Measurements from ENCODE around the gene CFAP221. TPM values are rescaled to one million over a fixed set of nuclear protein-coding genes. Genes with fewer than 3 reads are reported as not detected.
A peak's percentile ranks its signal among the peaks of the same experiment; 100 is the strongest.

Gene CFAP221
- total RNA-seq, 1 experiment from 2014 or later: not detected

GRCh38 chr2:119544939-119545475 is 758 bp downstream of the CFAP221 start:
- Histone ChIP-seq H3K4me1 (replicated peaks; ENCODE audit: insufficient read depth) (no peaks in the 10 kb centered on the region), H3K27me3 (ENCODE audit: insufficient read depth, low read depth) (peaks cover 68% of the 10 kb centered on the region), H2AFZ (no peak overlapping the region), H3K4me2 (0 out of 2 replicates have a peak overlapping the region, but pooled peaks have one; percentile 70), H3K36me3 (ENCODE audit: low read depth) (no peaks in the 10 kb centered on the region), H3K4me3 (no peak overlapping the region), H4K20me1 (ENCODE audit: insufficient read depth) (no peaks in the 10 kb centered on the region), H3F3A (ENCODE audit: insufficient read depth, low read depth) (no peaks in the 10 kb centered on the region), H3K9me3 (ENCODE audit: insufficient read depth, low read depth) (no peaks in the 10 kb centered on the region), H3K79me2 (ENCODE audit: low read depth) (no peaks in the 10 kb centered on the region), H3K27ac (no peak overlapping the region), H3K9me2 (ENCODE audit: insufficient read depth) (no peaks in the 10 kb centered on the region)
- no TSS peak for BruUV-seq (replicated peaks)
- ChIA-PET CTCF (no interaction called here), POLR2A (ENCODE audit: unreplicated experiment) (no interaction called here)
- no peak for DNase-seq
- no peak for TF ChIP-seq EZH2 (IDR thresholded peaks at IDR 0.05; ENCODE audit: low read depth)
- TF ChIP-seq, protein P1, sequence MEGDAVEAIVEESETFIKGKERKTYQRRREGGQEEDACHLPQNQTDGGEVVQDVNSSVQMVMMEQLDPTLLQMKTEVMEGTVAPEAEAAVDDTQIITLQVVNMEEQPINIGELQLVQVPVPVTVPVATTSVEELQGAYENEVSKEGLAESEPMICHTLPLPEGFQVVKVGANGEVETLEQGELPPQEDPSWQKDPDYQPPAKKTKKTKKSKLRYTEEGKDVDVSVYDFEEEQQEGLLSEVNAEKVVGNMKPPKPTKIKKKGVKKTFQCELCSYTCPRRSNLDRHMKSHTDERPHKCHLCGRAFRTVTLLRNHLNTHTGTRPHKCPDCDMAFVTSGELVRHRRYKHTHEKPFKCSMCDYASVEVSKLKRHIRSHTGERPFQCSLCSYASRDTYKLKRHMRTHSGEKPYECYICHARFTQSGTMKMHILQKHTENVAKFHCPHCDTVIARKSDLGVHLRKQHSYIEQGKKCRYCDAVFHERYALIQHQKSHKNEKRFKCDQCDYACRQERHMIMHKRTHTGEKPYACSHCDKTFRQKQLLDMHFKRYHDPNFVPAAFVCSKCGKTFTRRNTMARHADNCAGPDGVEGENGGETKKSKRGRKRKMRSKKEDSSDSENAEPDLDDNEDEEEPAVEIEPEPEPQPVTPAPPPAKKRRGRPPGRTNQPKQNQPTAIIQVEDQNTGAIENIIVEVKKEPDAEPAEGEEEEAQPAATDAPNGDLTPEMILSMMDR (conservative IDR thresholded peaks at IDR 0.05): no peak
- intact Hi-C loops (cut with micrococcal nuclease; ENCODE audit: unreplicated experiment): no loop called here

- intact Hi-C loops (cut with micrococcal nuclease; ENCODE audit: unreplicated experiment): no loop called here
- Histone ChIP-seq H3K9me2 (ENCODE audit: insufficient read depth) (no peaks in the 10 kb centered on the region), H4K20me1 (ENCODE audit: insufficient read depth) (no peaks in the 10 kb centered on the region), H3F3A (ENCODE audit: insufficient read depth, low read depth) (no peaks in the 10 kb centered on the region), H3K27ac (no peak overlapping the region), H3K79me2 (ENCODE audit: low read depth) (no peaks in the 10 kb centered on the region), H3K4me3 (no peak overlapping the region), H2AFZ (no peak overlapping the region), H3K4me1 (replicated peaks; ENCODE audit: insufficient read depth) (no peaks in the 10 kb centered on the region), H3K4me2 (no peak overlapping the region), H3K27me3 (ENCODE audit: insufficient read depth, low read depth) (peaks cover 68% of the 10 kb centered on the region), H3K9me3 (ENCODE audit: insufficient read depth, low read depth) (no peaks in the 10 kb centered on the region), H3K36me3 (ENCODE audit: low read depth) (no peaks in the 10 kb centered on the region)
- no TSS peak for BruUV-seq (replicated peaks)
- TF ChIP-seq, protein P1 (conservative IDR thresholded peaks at IDR 0.05): no peak
- no peak for TF ChIP-seq EZH2 (IDR thresholded peaks at IDR 0.05; ENCODE audit: low read depth)
- no peak for DNase-seq
- POLR2A ChIA-PET (ENCODE audit: unreplicated experiment): no interaction called here
- CTCF ChIA-PET: no interaction called here
Observed at GRCh38 chr2:119545754-119546446, 1.7 kb downstream of the CFAP221 start.

GRCh38 chr2:119546447-119546767 is 2.2 kb downstream of the CFAP221 start:
- ChIA-PET CTCF (no interaction called here), POLR2A (ENCODE audit: unreplicated experiment) (no interaction called here)
- BruUV-seq (replicated peaks): no TSS peak
- no peak overlapping the region for H3K27ac ChIP-seq
- no peak for DNase-seq
- H3K4me3 ChIP-seq: no peak overlapping the region
- H3K4me1 ChIP-seq (replicated peaks; ENCODE audit: insufficient read depth): no peaks in the 10 kb centered on the region
- no peaks in the 10 kb centered on the region for H3F3A ChIP-seq (ENCODE audit: insufficient read depth, low read depth)
- H2AFZ ChIP-seq: no peak overlapping the region
- no peak overlapping the region for H3K4me2 ChIP-seq
- no peak for TF ChIP-seq EZH2 (IDR thresholded peaks at IDR 0.05; ENCODE audit: low read depth)
- TF ChIP-seq, protein P1 (conservative IDR thresholded peaks at IDR 0.05): no peak
- no peaks in the 10 kb centered on the region for H3K36me3 ChIP-seq (ENCODE audit: low read depth)
- H3K9me2 ChIP-seq (ENCODE audit: insufficient read depth): no peaks in the 10 kb centered on the region
- no peaks in the 10 kb centered on the region for H3K9me3 ChIP-seq (ENCODE audit: insufficient read depth, low read depth)
- H4K20me1 ChIP-seq (ENCODE audit: insufficient read depth): no peaks in the 10 kb centered on the region
- H3K27me3 ChIP-seq (ENCODE audit: insufficient read depth, low read depth): peaks cover 66% of the 10 kb centered on the region
- no peaks in the 10 kb centered on the region for H3K79me2 ChIP-seq (ENCODE audit: low read depth)
- intact Hi-C loops (cut with micrococcal nuclease; ENCODE audit: unreplicated experiment): no loop called here

Data from PC-9 (cell line).